Stimulated activated memory B cell treated with anti-CD40 and anti-IgM and Interleukin-4, amounts not matched to agents 10 μg/mL and 1 μg/mL and 100 μg/mL, for 72 hours (primary cell): Measurements from ENCODE around the gene KIF6.
A peak's percentile ranks its signal among the peaks of the same experiment; 100 is the strongest.
"Not testable (repeated sequence)": the region's sequence is repeated elsewhere in the genome, so short reads cannot be mapped to it uniquely, and the experiment has no call there.

Experiments
- ATAC-seq: fragments of 150-1000 bp; cut with Tn5 transposase; 2 replicates; pipeline ENCODE4 v1.10.0; 2021
- H3K27ac Mint-ChIP-seq: one replicate; pipeline ENCODE4 v1.8.0; 2022; ENCODE audit warnings: mild to moderate bottlenecking, mixed read lengths
- H3K27me3 Mint-ChIP-seq: one replicate; pipeline ENCODE4 v1.8.0; 2022; ENCODE audit warnings: mixed read lengths
- H3K36me3 Mint-ChIP-seq: one replicate; pipeline ENCODE4 v1.8.0; 2022; ENCODE audit warnings: mixed read lengths
- H3K4me1 Mint-ChIP-seq: one replicate; pipeline ENCODE4 v1.8.0; 2022; ENCODE audit warnings: mixed read lengths
- H3K4me3 Mint-ChIP-seq: one replicate; pipeline ENCODE4 v1.8.0; 2022; ENCODE audit warnings: mild to moderate bottlenecking, moderate library complexity, mixed read lengths
- H3K9me3 Mint-ChIP-seq: one replicate; pipeline ENCODE4 v1.8.0; 2022; ENCODE audit warnings: mixed read lengths

The KIF6 gene

GRCh38 chr6:39693206-39693605, 32.0 kb downstream of the KIF6 start:
- Mint-ChIP-seq H3K36me3 (no peaks in the 10 kb centered on the region), H3K4me1 (peaks cover 19% of the 10 kb centered on the region), H3K27me3 (peaks cover 9% of the 10 kb centered on the region), H3K27ac (no peak overlapping the region), H3K9me3 (no peaks in the 10 kb centered on the region), H3K4me3 (no peak overlapping the region)
- ATAC-seq = no peak

- peaks cover 6% of the 10 kb centered on the region for H3K4me1 Mint-ChIP-seq
- H3K9me3 Mint-ChIP-seq = peaks cover 3% of the 10 kb centered on the region
- no peaks in the 10 kb centered on the region for H3K36me3 Mint-ChIP-seq
- no peak for ATAC-seq
- no peak overlapping the region for H3K27ac Mint-ChIP-seq
- H3K27me3 Mint-ChIP-seq = peaks cover 19% of the 10 kb centered on the region
- H3K4me3 Mint-ChIP-seq = no peak overlapping the region
These were observed 36.7 kb downstream of the KIF6 start for GRCh38 chr6:39688494-39688893.

- Mint-ChIP-seq H3K36me3 (no peaks in the 10 kb centered on the region), H3K27me3 (peaks cover 24% of the 10 kb centered on the region), H3K27ac (no peak overlapping the region), H3K4me3 (no peak overlapping the region), H3K4me1 (peaks cover 6% of the 10 kb centered on the region), H3K9me3 (peaks cover 3% of the 10 kb centered on the region)
- no peak for ATAC-seq
These were observed 38.2 kb downstream of the KIF6 start for GRCh38 chr6:39686976-39687375.

GRCh38 chr6:39685938-39686337, 39.3 kb downstream of the KIF6 start:
- Mint-ChIP-seq H3K4me1 (peaks cover 6% of the 10 kb centered on the region), H3K27ac (no peak overlapping the region), H3K27me3 (peaks cover 24% of the 10 kb centered on the region), H3K9me3 (peaks cover 3% of the 10 kb centered on the region), H3K4me3 (no peak overlapping the region), H3K36me3 (no peaks in the 10 kb centered on the region)
- no peak for ATAC-seq

- Mint-ChIP-seq H3K4me3 (no peak overlapping the region), H3K27ac (no peak overlapping the region), H3K9me3 (peaks cover 3% of the 10 kb centered on the region)
These were observed 39.8 kb downstream of the KIF6 start for GRCh38 chr6:39685489-39685826.

GRCh38 chr6:39684790-39685488, 40.3 kb downstream of the KIF6 start:
- H3K36me3 Mint-ChIP-seq = no peaks in the 10 kb centered on the region

More at GRCh38 chr6:39685489-39685826, 39.8 kb downstream of the KIF6 start:
- H3K36me3 Mint-ChIP-seq = no peaks in the 10 kb centered on the region
- no peak for ATAC-seq
- peaks cover 6% of the 10 kb centered on the region for H3K4me1 Mint-ChIP-seq
- H3K27me3 Mint-ChIP-seq = peaks cover 24% of the 10 kb centered on the region

GRCh38 chr6:39681674-39682121, 43.5 kb downstream of the KIF6 start:
- peaks cover 3% of the 10 kb centered on the region for H3K9me3 Mint-ChIP-seq
- H3K4me3 Mint-ChIP-seq = no peak overlapping the region
- ATAC-seq = no peak
- peaks cover 15% of the 10 kb centered on the region for H3K27me3 Mint-ChIP-seq
- peaks cover 6% of the 10 kb centered on the region for H3K4me1 Mint-ChIP-seq
- no peak overlapping the region for H3K27ac Mint-ChIP-seq
- no peaks in the 10 kb centered on the region for H3K36me3 Mint-ChIP-seq

More at GRCh38 chr6:39684790-39685488, 40.3 kb downstream of the KIF6 start:
- H3K27me3 Mint-ChIP-seq = peaks cover 24% of the 10 kb centered on the region
- no peak overlapping the region for H3K4me3 Mint-ChIP-seq
- H3K9me3 Mint-ChIP-seq = peaks cover 3% of the 10 kb centered on the region
- ATAC-seq = no peak
- peaks cover 6% of the 10 kb centered on the region for H3K4me1 Mint-ChIP-seq
- no peak overlapping the region for H3K27ac Mint-ChIP-seq

GRCh38 chr6:39678914-39679313, 46.3 kb downstream of the KIF6 start:
- H3K27ac Mint-ChIP-seq = no peak overlapping the region
- peaks cover 12% of the 10 kb centered on the region for H3K27me3 Mint-ChIP-seq
- ATAC-seq = no peak
- no peaks in the 10 kb centered on the region for H3K4me1 Mint-ChIP-seq
- no peaks in the 10 kb centered on the region for H3K36me3 Mint-ChIP-seq
- no peak overlapping the region for H3K4me3 Mint-ChIP-seq
- peaks cover 10% of the 10 kb centered on the region for H3K9me3 Mint-ChIP-seq

GRCh38 chr6:39677318-39677717, 47.9 kb downstream of the KIF6 start:
- not testable (repeated sequence) for H3K27ac Mint-ChIP-seq, H3K4me3 Mint-ChIP-seq, H3K36me3 Mint-ChIP-seq, H3K4me1 Mint-ChIP-seq, ATAC-seq
- Mint-ChIP-seq H3K9me3 (peaks cover 17% of the 10 kb centered on the region), H3K27me3 (peaks cover 17% of the 10 kb centered on the region)

- no peak for ATAC-seq
- Mint-ChIP-seq H3K4me3 (no peak overlapping the region), H3K4me1 (no peaks in the 10 kb centered on the region), H3K27ac (no peak overlapping the region), H3K27me3 (peaks cover 46% of the 10 kb centered on the region), H3K36me3 (peaks cover 4% of the 10 kb centered on the region), H3K9me3 (peaks cover 9% of the 10 kb centered on the region)
These were observed 54.7 kb downstream of the KIF6 start for GRCh38 chr6:39670519-39670918.

GRCh38 chr6:39669973-39670342, 55.2 kb downstream of the KIF6 start:
- H3K4me3 Mint-ChIP-seq = no peak overlapping the region
- H3K27ac Mint-ChIP-seq = no peak overlapping the region
- peak; percentile 72 for ATAC-seq
- H3K9me3 Mint-ChIP-seq = peaks cover 6% of the 10 kb centered on the region
- peaks cover 46% of the 10 kb centered on the region for H3K27me3 Mint-ChIP-seq
- H3K36me3 Mint-ChIP-seq = peaks cover 4% of the 10 kb centered on the region
- H3K4me1 Mint-ChIP-seq = no peaks in the 10 kb centered on the region

GRCh38 chr6:39669207-39669972, 55.8 kb downstream of the KIF6 start:
- Mint-ChIP-seq H3K36me3 (peaks cover 4% of the 10 kb centered on the region), H3K4me3 (no peak overlapping the region), H3K9me3 (peaks cover 6% of the 10 kb centered on the region), H3K4me1 (no peaks in the 10 kb centered on the region), H3K27ac (no peak overlapping the region), H3K27me3 (peaks cover 49% of the 10 kb centered on the region)
- ATAC-seq = no peak

- H3K4me3 Mint-ChIP-seq = no peak overlapping the region
- no peak for ATAC-seq
- no peak overlapping the region for H3K27ac Mint-ChIP-seq
- H3K4me1 Mint-ChIP-seq = no peaks in the 10 kb centered on the region
- H3K9me3 Mint-ChIP-seq = no peaks in the 10 kb centered on the region
- no peaks in the 10 kb centered on the region for H3K36me3 Mint-ChIP-seq
- H3K27me3 Mint-ChIP-seq = peaks cover 53% of the 10 kb centered on the region
These were observed 58.3 kb downstream of the KIF6 start for GRCh38 chr6:39666706-39667489.

GRCh38 chr6:39665861-39666260, 59.3 kb downstream of the KIF6 start:
- H3K36me3 Mint-ChIP-seq = no peaks in the 10 kb centered on the region
- no peak overlapping the region for H3K4me3 Mint-ChIP-seq
- ATAC-seq = no peak

GRCh38 chr6:39664173-39664572, 61.0 kb downstream of the KIF6 start:
- no peak overlapping the region for H3K4me3 Mint-ChIP-seq
- no peaks in the 10 kb centered on the region for H3K9me3 Mint-ChIP-seq
- H3K4me1 Mint-ChIP-seq = no peaks in the 10 kb centered on the region
- H3K36me3 Mint-ChIP-seq = no peaks in the 10 kb centered on the region
- ATAC-seq = no peak
- H3K27ac Mint-ChIP-seq = no peak overlapping the region
- H3K27me3 Mint-ChIP-seq = peaks cover 38% of the 10 kb centered on the region

More at GRCh38 chr6:39665861-39666260, 59.3 kb downstream of the KIF6 start:
- Mint-ChIP-seq H3K4me1 (no peaks in the 10 kb centered on the region), H3K27me3 (peaks cover 45% of the 10 kb centered on the region), H3K27ac (no peak overlapping the region), H3K9me3 (no peaks in the 10 kb centered on the region)
